Measurements from ENCODE around the gene WAC.
"Not testable (repeated sequence)": the region's sequence is repeated elsewhere in the genome, so short reads cannot be mapped to it uniquely, and the experiment has no call there.

Gene WAC

GRCh38 chr10:28604567-28605536 lies 71.9 kb downstream of the WAC start:
- H3K4me3 Mint-ChIP-seq = no peak overlapping the region
- DNase-seq (no peak), ATAC-seq (no peak)
- peak overlapping the region in 1 of 2 donors; percentile 48 for H3K27ac Mint-ChIP-seq
- no peaks in the 10 kb centered on the region for H3K27me3 Mint-ChIP-seq
- H3K9me3 Mint-ChIP-seq = no peaks in the 10 kb centered on the region
- H3K4me1 Mint-ChIP-seq = peaks cover 60% of the 10 kb centered on the region

- no peak overlapping the region for H3K27ac Mint-ChIP-seq
- H3K27me3 Mint-ChIP-seq = no peaks in the 10 kb centered on the region
- H3K4me3 Mint-ChIP-seq = no peak overlapping the region
- ATAC-seq = no peak
- H3K9me3 Mint-ChIP-seq = no peaks in the 10 kb centered on the region
- H3K4me1 Mint-ChIP-seq = peaks cover 57% of the 10 kb centered on the region
- DNase-seq = no peak
These were observed 73.7 kb downstream of the WAC start for GRCh38 chr10:28606568-28606967.

- H3K9me3 Mint-ChIP-seq, DNase-seq, H3K4me3 Mint-ChIP-seq, H3K27me3 Mint-ChIP-seq, ATAC-seq, H3K27ac Mint-ChIP-seq: not testable (repeated sequence)
- H3K4me1 Mint-ChIP-seq = peaks cover 34% of the 10 kb centered on the region
These were observed 76.7 kb downstream of the WAC start for GRCh38 chr10:28609636-28610035.

- ATAC-seq (no peak), DNase-seq (no peak)
- H3K4me1 Mint-ChIP-seq = peaks cover 11% of the 10 kb centered on the region
- no peaks in the 10 kb centered on the region for H3K9me3 Mint-ChIP-seq
- no peak overlapping the region for H3K4me3 Mint-ChIP-seq
- no peaks in the 10 kb centered on the region for H3K27me3 Mint-ChIP-seq
- peak overlapping the region in 1 of 2 donors; percentile 49 for H3K27ac Mint-ChIP-seq
These were observed 80.0 kb downstream of the WAC start for GRCh38 chr10:28612877-28613276.

GRCh38 chr10:28616514-28616913 lies 83.6 kb downstream of the WAC start:
- ATAC-seq (no peak), DNase-seq (no peak)
- Mint-ChIP-seq H3K27ac (no peak overlapping the region), H3K27me3 (no peaks in the 10 kb centered on the region), H3K4me3 (no peak overlapping the region), H3K4me1 (no peaks in the 10 kb centered on the region), H3K9me3 (no peaks in the 10 kb centered on the region)

GRCh38 chr10:28619455-28619854 lies 86.5 kb downstream of the WAC start:
- no peaks in the 10 kb centered on the region for H3K27me3 Mint-ChIP-seq
- no peaks in the 10 kb centered on the region for H3K4me1 Mint-ChIP-seq
- H3K27ac Mint-ChIP-seq = peak overlapping the region in 1 of 2 donors; percentile 54
- DNase-seq = no peak
- H3K4me3 Mint-ChIP-seq = no peak overlapping the region
- ATAC-seq = no peak
- no peaks in the 10 kb centered on the region for H3K9me3 Mint-ChIP-seq

- Mint-ChIP-seq H3K27ac (no peak overlapping the region), H3K4me1 (no peaks in the 10 kb centered on the region), H3K4me3 (no peak overlapping the region), H3K27me3 (no peaks in the 10 kb centered on the region), H3K9me3 (no peaks in the 10 kb centered on the region)
- ATAC-seq (no peak), DNase-seq (no peak)
These were observed 87.3 kb downstream of the WAC start for GRCh38 chr10:28620251-28620650.

GRCh38 chr10:28623483-28623882 lies 90.6 kb downstream of the WAC start:
- ATAC-seq (no peak), DNase-seq (no peak)
- peaks cover 6% of the 10 kb centered on the region for H3K4me1 Mint-ChIP-seq
- H3K4me3 Mint-ChIP-seq = no peak overlapping the region
- no peaks in the 10 kb centered on the region for H3K9me3 Mint-ChIP-seq
- H3K27ac Mint-ChIP-seq = no peak overlapping the region
- no peaks in the 10 kb centered on the region for H3K27me3 Mint-ChIP-seq

- Mint-ChIP-seq H3K4me3 (no peak overlapping the region), H3K9me3 (no peaks in the 10 kb centered on the region), H3K4me1 (peaks cover 6% of the 10 kb centered on the region), H3K27ac (no peak overlapping the region), H3K27me3 (peaks cover 5% of the 10 kb centered on the region)
- DNase-seq = peak in 1 of 2 donors; percentile 22
- ATAC-seq = peak; percentile 47
These were observed 91.4 kb downstream of the WAC start for GRCh38 chr10:28624351-28624750.

GRCh38 chr10:28627102-28627501 lies 94.2 kb downstream of the WAC start:
- no peak overlapping the region for H3K27ac Mint-ChIP-seq
- peaks cover 21% of the 10 kb centered on the region for H3K27me3 Mint-ChIP-seq
- H3K4me1 Mint-ChIP-seq = peaks cover 6% of the 10 kb centered on the region
- no peaks in the 10 kb centered on the region for H3K9me3 Mint-ChIP-seq
- ATAC-seq (no peak), DNase-seq (no peak)
- H3K4me3 Mint-ChIP-seq = no peak overlapping the region

- peak; percentile 80 for ATAC-seq
- Mint-ChIP-seq H3K4me1 (peaks cover 6% of the 10 kb centered on the region), H3K9me3 (no peaks in the 10 kb centered on the region)
These were observed 95.4 kb downstream of the WAC start for GRCh38 chr10:28628184-28628893.

GRCh38 chr10:28631896-28632583 lies 99.1 kb downstream of the WAC start:
- no peak overlapping the region for H3K4me3 Mint-ChIP-seq
- peaks cover 6% of the 10 kb centered on the region for H3K4me1 Mint-ChIP-seq
- peaks cover 21% of the 10 kb centered on the region for H3K27me3 Mint-ChIP-seq
- no peak for DNase-seq
- H3K27ac Mint-ChIP-seq = no peak overlapping the region
- H3K9me3 Mint-ChIP-seq = no peaks in the 10 kb centered on the region
- ATAC-seq = no peak

More at GRCh38 chr10:28628184-28628893, 95.4 kb downstream of the WAC start:
- DNase-seq = peak; percentile 62 to 67
- H3K4me3 Mint-ChIP-seq = no peak overlapping the region
- peaks cover 21% of the 10 kb centered on the region for H3K27me3 Mint-ChIP-seq
- no peak overlapping the region for H3K27ac Mint-ChIP-seq

- no peak for ATAC-seq
- Mint-ChIP-seq H3K27me3 (peaks cover 21% of the 10 kb centered on the region), H3K27ac (no peak overlapping the region), H3K4me3 (no peak overlapping the region), H3K9me3 (peaks cover 3 to 4% of the 10 kb centered on the region in 2 donors), H3K4me1 (peaks cover 6% of the 10 kb centered on the region)
- no peak for DNase-seq
These were observed 99.6 kb downstream of the WAC start for GRCh38 chr10:28632584-28632945.

- Mint-ChIP-seq H3K4me3 (no peak overlapping the region), H3K27me3 (peaks cover 21% of the 10 kb centered on the region)
These were observed 100.8 kb downstream of the WAC start for GRCh38 chr10:28633750-28634149.

GRCh38 chr10:28637346-28637745 lies 104.4 kb downstream of the WAC start:
- H3K27ac Mint-ChIP-seq = no peak overlapping the region
- ATAC-seq (no peak), DNase-seq (no peak)
- no peak overlapping the region for H3K4me3 Mint-ChIP-seq
- H3K27me3 Mint-ChIP-seq = no peaks in the 10 kb centered on the region
- H3K4me1 Mint-ChIP-seq = no peaks in the 10 kb centered on the region
- H3K9me3 Mint-ChIP-seq = peaks cover 5 to 7% of the 10 kb centered on the region in 2 donors

More at GRCh38 chr10:28633750-28634149, 100.8 kb downstream of the WAC start:
- Mint-ChIP-seq H3K4me1 (no peaks in the 10 kb centered on the region), H3K27ac (no peak overlapping the region), H3K9me3 (peaks cover 5 to 7% of the 10 kb centered on the region in 2 donors)
- DNase-seq (no peak), ATAC-seq (no peak)
